ENCODE measurements around the gene EGFLAM.

DNA sequence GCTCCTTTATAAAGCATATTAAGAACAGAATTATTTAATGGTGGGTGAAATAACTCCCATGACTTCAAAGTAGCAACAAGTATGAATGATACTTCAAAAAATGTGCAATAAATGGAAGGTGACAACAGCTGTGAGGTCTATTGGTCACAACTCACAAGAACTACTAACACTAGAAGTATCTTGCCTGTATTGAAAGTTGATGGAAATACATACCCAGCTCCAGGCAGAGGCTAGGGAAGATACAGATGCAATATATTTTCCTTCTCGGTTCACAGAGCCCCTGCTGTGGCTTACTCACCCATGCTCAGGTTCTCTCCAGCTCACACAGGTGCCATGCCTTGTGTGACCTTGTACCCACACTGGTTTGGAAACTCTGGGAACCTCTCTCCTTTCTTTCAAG, 164.3 kb downstream of the EGFLAM start:
- TF ChIP-seq, protein P1, sequence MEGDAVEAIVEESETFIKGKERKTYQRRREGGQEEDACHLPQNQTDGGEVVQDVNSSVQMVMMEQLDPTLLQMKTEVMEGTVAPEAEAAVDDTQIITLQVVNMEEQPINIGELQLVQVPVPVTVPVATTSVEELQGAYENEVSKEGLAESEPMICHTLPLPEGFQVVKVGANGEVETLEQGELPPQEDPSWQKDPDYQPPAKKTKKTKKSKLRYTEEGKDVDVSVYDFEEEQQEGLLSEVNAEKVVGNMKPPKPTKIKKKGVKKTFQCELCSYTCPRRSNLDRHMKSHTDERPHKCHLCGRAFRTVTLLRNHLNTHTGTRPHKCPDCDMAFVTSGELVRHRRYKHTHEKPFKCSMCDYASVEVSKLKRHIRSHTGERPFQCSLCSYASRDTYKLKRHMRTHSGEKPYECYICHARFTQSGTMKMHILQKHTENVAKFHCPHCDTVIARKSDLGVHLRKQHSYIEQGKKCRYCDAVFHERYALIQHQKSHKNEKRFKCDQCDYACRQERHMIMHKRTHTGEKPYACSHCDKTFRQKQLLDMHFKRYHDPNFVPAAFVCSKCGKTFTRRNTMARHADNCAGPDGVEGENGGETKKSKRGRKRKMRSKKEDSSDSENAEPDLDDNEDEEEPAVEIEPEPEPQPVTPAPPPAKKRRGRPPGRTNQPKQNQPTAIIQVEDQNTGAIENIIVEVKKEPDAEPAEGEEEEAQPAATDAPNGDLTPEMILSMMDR (conservative IDR thresholded peaks at IDR 0.05; ENCODE audit: low read depth, low read length) = no peak
- TF ChIP-seq EZH2 (IDR thresholded peaks at IDR 0.05; ENCODE audit: borderline replicate concordance, low read depth, low read length, poor library complexity, severe bottlenecking) = no peak
